ENCODE measurements around the gene ZDHHC5.

DNA sequence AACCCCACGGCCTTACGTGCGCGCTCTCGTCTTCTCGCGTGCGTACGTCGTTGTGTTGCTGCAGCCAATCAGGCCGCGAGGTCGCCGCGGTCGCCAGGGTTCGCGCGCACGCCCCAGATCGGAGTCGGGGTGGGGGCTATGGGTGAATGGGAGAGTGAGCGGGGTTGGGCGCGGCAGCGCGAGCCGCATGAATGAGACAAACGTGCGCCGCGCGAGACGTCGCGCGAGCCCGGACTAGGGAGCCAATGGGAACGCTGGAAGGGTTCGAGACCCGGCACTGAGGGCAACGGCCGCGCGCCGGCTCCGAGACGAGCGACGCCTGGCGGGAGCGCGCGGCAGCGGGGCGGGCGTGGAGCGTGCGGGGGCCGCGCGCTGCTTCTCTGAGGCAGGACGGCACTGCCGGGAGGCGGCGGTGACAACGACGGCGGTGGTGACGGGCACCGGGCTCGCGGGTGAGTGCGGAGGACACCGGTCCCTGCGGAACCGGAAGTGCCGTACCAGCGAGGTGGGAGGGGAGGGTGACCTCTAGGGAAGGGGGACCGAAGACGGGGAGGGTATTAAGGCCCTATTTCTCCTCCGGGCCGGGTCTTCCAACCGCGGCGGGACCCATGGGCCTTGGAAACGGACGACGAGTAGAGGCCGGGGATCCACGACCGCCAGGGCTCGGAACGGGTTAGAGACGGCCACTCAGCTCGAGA is at the start of gene ZDHHC5:
- TF ChIP-seq FOXM1 (IDR thresholded peaks at IDR 0.05; ENCODE audit: borderline replicate concordance) (no peak), ARNT (IDR thresholded peaks at IDR 0.05) (no peak), CTBP1 (IDR thresholded peaks at IDR 0.05; ENCODE audit: borderline replicate concordance) (no peak), LEF1 (IDR thresholded peaks at IDR 0.05; ENCODE audit: borderline replicate concordance) (no peak), SUZ12 (IDR thresholded peaks at IDR 0.05) (no peak), NFRKB (IDR thresholded peaks at IDR 0.05) (no peak), SP1 (IDR thresholded peaks at IDR 0.05) (no peak)

Measured in HEK293T (cell line).